GM19463 (cell line): Measurements from ENCODE around the gene CCDC14.
"Not testable (repeated sequence)": the region's sequence is repeated elsewhere in the genome, so short reads cannot be mapped to it uniquely, and the experiment has no call there.

Source experiments
- ATAC-seq: cut with Tn5 transposase; IDR thresholded peaks from one replicate; pipeline ENCODE4 v1.9.1; 2021; ENCODE audit warnings: mild to moderate bottlenecking, moderate library complexity; ENCODE audit not compliant: unreplicated experiment

Gene CCDC14

DNA sequence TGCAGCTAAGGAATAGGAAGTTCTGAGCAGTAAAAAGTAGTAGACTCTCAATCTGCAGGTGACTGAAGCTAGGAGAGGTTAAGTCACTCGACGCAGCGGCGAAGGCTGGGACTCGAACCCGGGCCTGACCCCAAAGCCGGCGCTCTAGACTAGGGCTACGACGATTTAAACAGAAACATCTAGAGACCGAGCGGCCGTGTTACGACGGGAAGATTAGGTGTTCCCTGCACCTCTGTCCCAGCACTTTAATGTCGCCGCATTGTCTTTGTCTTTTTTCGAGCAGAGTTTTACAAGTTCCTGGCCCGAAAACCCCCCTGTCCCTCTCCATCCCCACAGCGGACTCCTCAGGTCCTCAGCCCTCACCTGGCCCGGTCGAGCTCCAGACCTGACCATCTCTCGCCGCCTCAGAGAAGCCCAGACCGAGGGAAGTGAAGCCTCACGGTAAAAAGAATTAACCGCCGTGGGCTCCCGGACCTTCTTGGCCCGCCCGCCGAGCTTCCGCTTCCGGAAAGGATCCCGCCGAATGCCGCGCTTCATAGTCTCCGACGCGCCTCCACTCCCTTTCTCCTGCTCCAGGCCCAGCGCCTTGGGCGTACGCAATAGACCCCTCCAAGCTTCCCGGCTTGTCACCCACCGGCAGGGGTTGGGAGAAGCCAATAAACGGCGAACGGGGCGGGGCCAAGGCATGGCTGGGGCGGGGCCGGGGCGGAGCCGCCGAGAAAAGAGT is at the start of gene CCDC14:
Gene CCDC14, minus strand, starts transcription at position 449 of the 727 bp plus-strand sequence. Its CDS starts 56 bp downstream, at position 393.
- ATAC-seq = peak; percentile 86

DNA sequence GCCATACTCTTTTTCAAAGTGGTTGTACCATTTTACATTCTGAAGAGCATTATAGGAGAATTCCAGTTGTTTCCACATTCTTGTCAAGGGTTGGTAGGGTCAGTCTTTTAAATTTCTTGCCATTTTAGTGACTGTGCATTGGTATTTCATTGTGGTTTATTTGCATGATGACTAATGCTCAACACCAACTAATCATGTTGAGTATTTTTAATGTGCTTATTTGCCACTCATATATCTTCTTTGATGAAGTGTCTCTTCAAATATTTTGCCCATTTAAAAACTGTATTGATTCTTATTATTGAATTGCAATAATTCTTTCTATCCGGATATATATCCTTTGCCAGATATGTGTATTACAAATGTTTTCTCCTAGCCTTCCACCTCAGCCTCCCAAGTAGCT is 47.3 kb upstream of the CCDC14 start:
- not testable (repeated sequence) for ATAC-seq

GRCh38 chr3:124007186-124007585 is 46.2 kb upstream of the CCDC14 start:
- ATAC-seq = no peak

GRCh38 chr3:124002405-124003079 is 41.5 kb upstream of the CCDC14 start:
- ATAC-seq = not testable (repeated sequence)

- ATAC-seq = not testable (repeated sequence)
Measured at GRCh38 chr3:124001366-124001765, 40.3 kb upstream of the CCDC14 start.

GRCh38 chr3:123997543-123997942 is 36.5 kb upstream of the CCDC14 start:
- ATAC-seq = no peak

GRCh38 chr3:123993818-123994217 is 32.8 kb upstream of the CCDC14 start:
- no peak for ATAC-seq

DNA sequence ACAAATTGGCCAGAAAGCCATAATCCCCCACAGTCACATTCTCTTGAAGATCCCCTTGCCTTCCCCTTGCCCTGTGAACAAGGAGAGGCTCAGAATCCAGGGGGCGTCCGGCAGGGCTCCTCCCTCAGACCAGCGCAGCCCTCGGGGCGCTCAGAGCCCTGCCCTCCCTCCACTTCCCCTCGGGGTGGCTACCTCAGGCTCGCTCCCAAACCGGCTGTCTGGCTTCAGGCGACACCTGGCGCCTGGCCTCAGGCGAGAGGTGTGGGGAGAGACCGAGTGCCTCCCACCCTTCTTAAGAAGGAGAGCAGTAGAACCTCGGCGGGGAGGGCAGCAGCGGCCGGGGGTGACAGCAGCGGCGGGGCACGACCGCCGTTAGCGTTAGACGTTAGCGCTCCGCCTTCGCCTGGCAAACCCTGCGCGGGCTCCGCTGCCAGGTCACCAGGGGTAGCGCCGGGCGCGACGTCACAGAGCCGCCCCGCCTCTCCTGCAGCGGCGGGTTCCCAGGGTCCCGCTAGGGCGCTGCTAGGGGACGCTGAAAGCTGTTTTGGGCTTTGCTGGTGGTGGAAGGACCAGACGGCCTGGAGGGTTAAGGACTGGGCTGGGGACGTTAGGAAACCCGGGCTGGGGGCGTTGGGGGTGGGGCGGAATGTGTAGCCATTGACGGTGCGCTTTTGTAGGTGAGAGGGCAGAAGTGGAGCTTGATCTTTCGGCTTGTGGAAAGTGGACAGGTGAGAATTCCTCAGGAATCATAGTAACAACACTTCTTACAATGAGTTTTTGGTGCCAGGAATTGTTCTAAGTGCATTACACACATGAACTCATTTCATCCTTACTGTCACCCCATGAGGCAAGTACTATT is 30.9 kb upstream of the CCDC14 start, which contains the start of gene ROPN1:
Gene ROPN1, minus strand, starts transcription at position 395 of the 859 bp plus-strand sequence. CDS start 11,643 bp downstream, outside the sequence.
- ATAC-seq = not testable (repeated sequence)

GRCh38 chr3:123986427-123986826 is 25.4 kb upstream of the CCDC14 start:
- ATAC-seq = no peak

DNA sequence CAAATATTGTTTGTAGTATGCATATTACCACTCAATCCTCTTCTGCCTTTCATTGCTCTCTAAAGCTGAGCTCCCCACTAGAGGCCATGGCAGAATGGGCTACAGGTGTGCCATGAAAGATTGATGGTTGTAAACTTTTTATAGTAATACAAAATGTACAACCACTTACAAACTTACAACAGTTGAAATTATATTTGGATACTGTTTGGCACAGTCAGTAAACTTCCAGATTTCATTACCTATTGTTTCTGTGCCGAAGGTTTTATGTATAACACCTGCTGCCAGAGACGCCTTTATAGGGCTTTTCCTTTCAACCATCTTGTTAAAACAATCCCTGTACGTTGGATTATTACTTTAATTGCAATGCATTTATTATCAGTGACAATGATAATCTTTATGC is 23.9 kb upstream of the CCDC14 start:
- ATAC-seq = no peak

DNA sequence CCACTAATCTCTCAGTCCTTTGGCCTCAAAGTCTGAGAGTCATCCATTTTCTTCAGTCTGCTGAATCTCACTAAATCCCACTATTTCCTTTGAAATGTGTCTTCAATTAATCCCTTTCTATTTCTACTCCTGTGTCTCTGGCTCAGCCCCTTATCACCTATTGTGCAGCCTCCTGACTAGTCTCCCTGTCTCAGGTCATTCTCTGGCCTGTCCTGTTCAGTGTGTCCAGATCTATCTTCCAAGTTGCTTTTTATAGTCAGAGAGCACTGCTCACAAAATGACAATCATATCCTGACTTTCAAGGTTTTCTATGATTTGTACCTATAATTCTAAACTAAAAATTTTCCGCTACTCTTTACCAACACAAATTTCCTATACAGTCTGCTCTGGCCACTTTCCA is 23.3 kb upstream of the CCDC14 start:
- ATAC-seq = no peak

DNA sequence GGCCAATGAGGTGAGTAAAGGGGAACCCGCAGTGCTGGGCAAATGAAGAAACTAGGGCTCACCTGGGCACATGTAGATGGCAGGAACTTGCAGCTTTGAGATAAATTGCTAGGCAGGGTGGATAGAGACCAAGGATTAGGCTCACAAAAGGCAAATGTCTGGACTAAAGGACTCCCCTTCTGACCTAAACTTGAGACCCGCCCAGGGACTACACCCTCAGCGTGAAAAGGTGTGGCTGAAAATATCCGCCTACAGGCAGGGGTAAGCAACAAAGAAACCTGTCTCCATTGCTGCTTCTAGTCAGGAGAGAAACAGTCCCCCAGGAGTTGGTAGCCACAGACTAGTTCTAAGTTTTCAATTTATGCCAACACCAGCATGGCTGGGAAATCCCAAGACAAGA is 20.3 kb upstream of the CCDC14 start:
- not testable (repeated sequence) for ATAC-seq

DNA sequence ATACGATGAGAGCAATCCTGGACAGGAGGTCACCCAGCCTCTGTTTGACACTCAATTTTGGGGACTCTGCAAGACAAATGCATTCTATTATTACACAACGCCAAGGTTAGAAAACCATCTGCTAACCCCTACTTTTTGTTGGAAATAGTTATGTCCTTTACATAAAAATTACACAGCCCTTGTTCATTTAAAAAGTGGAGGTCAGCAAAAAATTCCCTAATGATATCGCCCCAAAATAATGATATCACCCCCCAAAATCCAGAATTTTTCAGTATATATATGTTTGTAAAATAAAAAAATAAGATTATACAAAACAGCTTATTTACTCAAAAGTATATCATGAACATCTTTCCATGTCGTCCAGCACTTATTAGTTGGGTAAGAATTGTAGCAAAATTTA is 19.5 kb upstream of the CCDC14 start:
- no peak for ATAC-seq

GRCh38 chr3:123979525-123980501 is 18.8 kb upstream of the CCDC14 start:
- not testable (repeated sequence) for ATAC-seq

GRCh38 chr3:123976904-123977303 is 15.9 kb upstream of the CCDC14 start:
- not testable (repeated sequence) for ATAC-seq

DNA sequence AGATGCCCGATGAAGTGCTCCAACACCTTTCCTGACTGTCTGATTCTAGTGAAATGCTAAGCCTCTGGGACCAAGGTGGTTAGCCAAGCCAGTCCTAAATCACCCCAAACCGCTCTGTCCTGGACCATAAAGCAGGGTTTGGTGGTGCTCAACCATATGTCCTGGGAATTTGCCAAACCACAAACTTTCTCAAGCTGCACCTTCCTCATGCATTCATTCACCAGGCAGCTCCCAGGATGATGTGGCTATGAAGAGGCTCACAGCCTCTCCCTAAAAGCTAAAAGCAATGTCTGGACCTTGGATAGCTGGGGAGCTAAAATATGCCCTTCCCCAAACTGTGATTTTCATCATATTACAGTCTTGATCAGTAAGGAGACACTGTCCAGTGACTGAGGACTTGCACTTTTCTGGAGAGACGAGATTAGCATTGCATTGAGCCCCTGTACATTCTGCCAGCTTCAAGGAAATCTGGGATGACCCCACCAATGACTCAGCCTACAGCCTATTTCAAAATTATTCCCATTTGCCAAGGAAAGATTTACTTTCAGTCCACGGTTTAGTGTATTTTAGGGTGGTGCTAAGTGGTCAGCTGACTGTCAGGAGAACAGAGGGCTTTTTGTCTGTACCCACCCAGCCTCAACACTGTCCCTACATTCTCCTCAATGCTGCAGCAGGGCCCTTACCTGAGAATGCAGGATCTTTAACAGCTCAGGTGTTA is 15.3 kb upstream of the CCDC14 start:
- ATAC-seq = not testable (repeated sequence)

DNA sequence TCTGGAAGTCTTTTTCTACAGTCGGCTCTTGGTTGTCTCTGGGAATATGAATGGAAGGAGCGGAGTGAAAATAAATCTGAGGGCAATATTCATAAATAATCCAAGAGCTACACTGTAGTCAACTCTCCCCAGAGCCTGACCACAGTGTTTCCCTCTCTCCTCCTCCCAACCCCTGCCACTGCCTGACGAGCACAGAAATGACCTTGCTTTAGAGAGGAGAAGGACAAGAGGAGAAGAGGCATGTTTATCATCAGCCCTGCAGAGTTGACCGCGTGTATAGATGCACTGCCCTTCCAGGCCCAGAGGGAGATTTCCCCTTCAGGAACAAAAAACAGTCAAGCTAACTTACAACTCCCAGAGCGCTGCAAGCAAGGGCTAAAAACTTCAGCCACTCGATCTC is 14.0 kb upstream of the CCDC14 start:
- not testable (repeated sequence) for ATAC-seq

DNA sequence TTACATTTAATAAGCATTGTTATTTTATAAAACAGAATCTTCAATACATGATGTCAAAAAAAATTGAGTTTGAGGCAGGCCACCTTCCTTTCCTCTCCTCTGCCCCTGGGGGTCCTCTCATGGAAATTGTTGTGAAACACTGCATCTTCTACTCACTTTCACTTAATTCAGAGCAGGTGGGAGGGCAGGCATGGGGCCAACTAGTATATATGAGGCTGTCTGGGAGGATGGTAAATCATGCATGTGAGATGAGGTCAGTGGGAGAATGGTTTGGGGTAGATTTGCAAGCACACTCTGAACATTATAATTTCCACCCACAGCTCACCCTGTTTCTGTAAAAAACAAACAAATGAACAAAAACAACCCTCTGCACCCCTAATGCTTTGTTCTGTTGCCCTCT is 10.4 kb upstream of the CCDC14 start:
- no peak for ATAC-seq

GRCh38 chr3:123967260-123967659 is 6.2 kb upstream of the CCDC14 start:
- not testable (repeated sequence) for ATAC-seq
